GM19351 (cell line): ENCODE data around the gene BLVRB.
A peak's percentile ranks its signal among the peaks of the same experiment; 100 is the strongest.
"Not testable (repeated sequence)": the region's sequence is repeated elsewhere in the genome, so short reads cannot be mapped to it uniquely, and the experiment has no call there.

ENCODE experiments used
- ATAC-seq: cut with Tn5 transposase; IDR thresholded peaks from one replicate; pipeline ENCODE4 v1.9.1; 2021; ENCODE audit warnings: mild to moderate bottlenecking, moderate library complexity; ENCODE audit not compliant: unreplicated experiment

BLVRB gene

DNA sequence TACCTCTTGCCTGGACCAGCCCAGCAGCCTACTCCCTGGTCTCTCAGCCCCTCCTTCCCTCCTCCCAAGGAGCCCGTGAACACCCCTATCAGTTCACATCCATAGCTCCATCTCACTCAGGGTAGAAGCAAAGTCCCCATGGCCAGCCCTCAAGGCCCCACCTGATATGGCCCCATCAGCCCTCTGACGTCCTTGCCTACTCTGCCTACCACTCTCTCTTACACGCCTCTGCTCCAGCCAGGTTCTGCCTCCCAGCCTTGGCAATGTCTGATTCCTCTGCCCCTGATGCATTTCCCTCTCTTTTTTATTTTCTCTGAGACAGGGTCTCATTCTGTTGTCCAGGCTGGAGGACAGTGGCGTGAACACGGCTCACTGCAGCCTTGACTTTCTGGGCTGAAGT is 13.5 kb downstream of the BLVRB start:
- ATAC-seq, result no peak

DNA sequence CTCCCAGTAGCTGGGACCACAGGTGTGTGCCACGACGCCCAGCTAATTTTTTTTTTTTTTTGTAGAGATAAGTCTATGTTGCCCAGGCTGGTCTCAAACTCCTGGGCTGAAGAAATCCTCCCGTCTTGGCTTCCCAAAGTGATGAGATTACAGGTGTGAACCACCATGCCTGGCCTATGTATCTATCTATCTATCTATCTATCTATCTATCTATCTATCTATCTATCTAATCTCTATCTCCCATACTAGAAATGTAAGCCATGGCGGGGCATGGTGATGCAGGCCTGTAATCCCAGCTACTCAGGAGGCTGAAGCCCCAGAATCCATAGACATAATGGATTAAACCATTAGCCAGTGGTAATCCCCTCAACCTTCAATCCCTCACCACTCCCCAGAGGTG is 14.9 kb downstream of the BLVRB start:
- ATAC-seq, result no peak

- ATAC-seq, result no peak
These were observed 16.0 kb downstream of the BLVRB start for GRCh38 chr19:40449506-40449905.

DNA sequence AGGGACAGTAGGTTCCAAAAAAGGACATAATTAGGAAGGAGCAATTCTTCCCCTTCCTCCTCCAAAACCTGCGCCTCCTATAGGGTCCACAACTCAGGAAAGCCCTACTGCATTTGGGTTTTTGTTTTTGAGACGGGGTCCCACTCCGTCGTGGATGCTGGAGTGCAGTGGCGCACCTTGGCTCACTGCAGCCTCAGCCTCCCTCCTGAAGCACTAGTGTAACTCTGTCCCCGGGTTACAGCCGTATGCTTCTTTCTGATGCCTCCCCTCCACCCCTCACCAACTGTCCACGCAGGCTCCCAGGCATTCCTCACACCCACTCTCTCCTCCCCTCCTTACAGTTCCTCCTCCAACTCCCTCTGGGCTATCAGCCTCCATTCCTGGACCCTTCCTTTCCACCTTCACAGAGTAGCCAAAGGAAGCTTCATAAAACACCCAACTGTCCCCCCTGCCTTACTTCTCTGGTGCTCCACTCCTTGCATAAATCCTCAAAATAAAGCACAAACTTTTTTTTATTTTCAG is 19.2 kb downstream of the BLVRB start:
- ATAC-seq, result no peak

DNA sequence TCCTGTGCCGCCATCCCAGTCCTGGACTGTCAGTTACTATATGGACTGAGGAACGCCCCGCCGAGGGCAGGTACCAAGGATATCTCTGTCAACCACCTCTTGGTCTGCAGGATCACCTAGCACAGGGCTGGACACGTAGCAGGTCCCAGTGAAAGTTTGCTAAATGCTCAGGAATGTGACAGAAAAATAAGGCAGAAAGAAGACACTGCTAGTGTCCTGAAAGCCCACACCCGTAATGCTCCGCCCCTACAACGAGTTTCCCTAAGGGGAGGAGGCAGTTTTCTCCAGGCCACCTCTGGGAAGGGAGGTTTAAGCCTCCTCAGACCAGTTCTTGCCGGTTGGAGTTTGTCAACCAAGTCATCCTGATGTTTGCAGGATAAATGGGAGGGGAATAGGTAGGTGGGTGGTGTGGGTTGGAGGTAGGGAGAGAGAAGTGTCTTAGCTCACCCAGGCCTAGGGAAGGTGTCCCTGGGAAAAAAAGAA is 19.7 kb downstream of the BLVRB start:
- ATAC-seq, result no peak

DNA sequence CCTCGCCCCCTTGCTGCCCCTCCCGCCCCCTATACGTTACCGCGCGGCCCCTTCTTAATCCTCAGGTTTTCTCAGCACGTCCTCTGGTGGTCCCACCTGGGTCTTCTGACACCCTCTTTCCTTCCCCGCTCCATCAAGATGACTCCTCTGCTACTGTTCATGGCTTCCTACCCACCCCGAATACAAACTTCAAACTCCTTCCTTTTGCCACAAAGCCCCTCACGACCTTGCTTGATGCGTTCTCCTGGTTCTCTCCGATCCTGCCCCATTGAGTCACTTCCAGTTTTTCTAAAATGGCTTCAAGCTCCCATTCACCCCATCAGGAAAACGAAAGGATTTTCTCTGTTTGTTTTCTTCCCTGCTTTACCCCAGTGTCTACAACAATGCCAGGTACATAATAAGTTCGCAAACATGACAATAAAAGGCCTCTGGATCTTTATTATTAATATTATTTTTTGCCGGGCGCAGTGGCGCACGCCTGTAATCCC is 20.7 kb downstream of the BLVRB start:
- no peak for ATAC-seq

DNA sequence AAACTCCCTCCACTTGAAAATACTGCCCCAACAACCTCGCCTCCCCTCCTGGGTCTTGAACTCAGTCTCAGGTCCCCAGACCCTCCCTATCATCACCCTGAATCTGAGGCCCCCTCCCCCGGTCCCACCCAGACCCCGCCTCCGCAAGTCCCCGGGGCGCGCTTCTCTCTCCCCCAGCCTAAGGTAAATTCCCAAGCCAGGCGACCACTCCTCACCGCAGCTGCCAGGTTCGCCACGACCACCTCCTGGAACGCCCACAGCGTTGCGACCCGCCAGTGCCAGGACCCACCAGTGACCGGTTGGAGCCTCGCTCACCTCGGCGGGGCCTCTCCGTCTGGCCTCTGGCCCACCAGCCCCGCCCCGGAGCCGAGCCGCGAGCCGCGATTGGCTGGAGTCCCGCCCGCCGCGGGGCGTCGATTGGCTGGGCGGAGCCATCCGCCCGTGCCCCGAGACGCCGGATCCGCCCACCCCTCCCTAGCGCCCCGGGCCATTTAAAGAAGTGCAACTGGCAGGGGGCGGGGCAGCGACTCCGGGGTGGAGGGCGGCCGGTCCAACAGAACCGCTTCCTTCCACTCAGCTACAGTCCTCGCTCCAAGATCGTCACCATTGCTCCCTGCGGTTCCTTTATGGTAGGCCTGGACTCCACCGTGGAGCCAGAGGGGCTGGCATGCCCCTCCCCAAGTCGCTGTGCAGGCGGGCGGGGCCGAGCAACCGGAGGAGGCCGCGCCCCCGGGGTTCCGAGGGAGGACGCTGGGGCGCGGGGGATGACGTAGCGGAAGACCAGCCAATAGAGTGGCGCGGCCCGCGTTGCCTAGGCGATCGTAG is 21.3 kb downstream of the BLVRB start, which contains the start of gene SERTAD3:
Gene SERTAD3 (minus strand): TSS at position 336 of the 825 bp plus-strand sequence. CDS start 2,255 bp downstream, outside the sequence.
- peak; percentile 62 for ATAC-seq

GRCh38 chr19:40443131-40443999 is 22.2 kb downstream of the BLVRB start:
- ATAC-seq, result peak; percentile 69

DNA sequence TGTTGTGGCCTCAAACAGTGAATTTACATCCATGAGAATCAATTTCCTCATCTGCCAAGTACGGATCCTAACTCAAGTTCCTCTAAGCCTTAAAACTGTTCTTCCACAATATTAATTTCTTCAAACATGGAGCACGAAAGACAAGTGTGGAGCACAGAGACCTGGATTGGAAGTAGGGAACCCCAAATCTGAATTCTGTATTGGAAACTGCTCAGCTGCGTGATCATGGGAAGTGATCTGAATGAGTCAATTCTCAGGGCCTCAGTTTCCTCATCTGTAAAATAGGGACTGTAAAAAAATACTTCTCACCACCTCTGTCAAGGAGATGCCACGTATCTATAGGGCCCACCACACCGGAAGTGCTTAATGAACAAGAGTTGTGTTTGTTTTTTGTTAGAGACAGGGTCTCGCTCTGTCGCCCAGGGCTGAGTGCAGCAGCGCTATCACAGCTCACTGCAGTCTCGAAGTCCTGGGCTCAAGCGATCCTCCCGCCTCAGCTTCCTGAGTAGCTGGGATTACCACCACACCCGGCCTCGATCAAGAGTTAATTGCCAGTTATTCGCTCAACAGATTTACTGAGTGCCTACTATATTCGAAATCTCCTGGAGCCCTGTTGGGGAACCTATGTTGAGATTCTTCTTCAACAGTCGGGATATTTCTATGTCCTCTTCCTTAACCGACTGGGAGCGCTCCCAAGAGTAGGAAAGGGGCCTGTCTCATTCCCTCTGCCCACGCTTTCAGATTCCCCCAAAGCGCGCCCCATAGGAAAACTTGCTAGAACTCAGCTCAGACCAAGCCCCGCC is 23.0 kb downstream of the BLVRB start:
- no peak for ATAC-seq

DNA sequence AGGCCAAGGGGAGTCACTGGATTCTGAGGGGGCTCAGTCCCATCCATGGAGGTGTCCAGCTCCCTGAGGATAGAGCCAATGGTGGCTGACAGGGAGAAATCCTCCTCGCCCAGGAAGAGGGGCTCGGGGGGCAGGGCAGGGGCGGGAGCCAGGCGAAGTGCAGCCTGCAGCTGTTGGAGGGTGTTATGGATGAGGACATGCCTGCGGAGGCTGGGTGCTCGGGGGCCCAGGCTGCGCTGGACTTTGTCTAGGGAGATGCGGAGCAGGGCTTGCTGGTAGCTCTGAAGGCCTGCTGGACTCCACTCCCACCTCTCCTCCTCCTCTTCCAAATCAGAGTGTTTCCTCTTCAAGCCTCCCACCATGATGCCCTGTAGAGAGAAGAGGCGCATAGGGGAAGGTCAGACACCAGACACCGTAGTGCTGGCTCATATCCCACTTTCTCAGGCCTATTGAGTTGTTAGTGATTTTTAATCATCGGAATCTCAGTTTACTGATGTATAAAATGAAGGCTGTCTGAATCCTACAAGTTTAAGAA is 23.8 kb downstream of the BLVRB start:
- no peak for ATAC-seq

DNA sequence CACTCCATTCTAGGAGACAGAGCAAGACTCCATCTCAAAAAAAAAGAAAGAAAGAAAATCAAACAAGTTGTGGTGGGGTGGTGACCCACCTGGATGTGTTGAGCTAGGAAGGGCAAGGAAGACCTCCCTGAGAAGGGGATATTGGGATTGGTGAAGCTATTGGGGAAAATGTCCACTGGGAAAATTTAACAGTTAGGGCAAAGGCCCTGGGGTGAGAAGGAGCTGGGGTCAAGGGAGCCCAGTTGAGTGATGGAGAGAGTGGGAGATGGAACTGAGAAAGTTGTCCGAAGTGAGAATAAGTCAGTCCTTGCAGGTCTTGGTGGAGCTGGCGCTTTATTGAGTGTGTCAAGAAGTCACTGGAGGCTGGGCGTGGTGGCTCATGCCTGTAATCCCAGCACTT is 27.3 kb downstream of the BLVRB start:
- no peak for ATAC-seq

DNA sequence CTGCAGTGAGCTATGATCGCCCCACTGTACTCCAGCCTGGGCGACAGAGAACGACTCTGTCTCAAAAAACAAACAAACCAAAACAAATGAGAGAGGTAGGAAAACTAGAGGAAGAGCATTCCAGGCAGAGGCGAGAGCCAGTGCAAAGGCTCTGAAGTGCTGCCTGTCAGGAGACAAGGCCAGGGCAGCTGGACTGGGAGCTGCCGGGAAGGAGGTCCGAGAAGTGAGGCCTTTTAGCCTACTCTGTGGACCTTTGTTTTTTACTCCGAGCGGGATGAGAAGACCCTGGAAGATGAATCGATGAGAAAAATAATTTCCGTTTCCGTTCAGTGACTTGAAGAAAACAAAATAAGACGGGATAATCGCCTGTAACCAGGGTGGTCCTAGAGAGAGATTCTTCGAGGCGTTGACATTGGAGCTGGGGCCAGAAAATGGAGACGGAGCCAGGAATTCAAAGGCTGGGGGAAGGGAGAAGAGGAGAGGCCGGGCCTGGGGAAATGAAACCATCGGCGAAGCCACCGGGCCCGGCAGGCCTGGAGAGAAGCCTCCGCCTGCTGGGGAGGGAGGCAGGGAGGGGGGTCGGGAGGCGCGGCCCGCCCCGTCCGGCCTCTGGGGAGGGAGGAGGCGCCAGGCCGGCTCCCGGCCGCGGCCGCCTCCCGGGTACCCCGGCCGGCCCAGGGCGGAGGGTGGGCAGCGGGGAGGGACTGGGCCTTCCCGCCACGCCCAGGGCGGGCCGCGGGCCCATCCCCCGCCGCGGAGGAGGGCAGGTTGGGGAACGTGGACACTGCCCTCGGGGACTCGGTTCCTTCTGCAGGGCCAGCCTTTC is 31.9 kb downstream of the BLVRB start:
- ATAC-seq, result no peak

- ATAC-seq, result not testable (repeated sequence)
These were observed 32.8 kb downstream of the BLVRB start for GRCh38 chr19:40432760-40433159.

DNA sequence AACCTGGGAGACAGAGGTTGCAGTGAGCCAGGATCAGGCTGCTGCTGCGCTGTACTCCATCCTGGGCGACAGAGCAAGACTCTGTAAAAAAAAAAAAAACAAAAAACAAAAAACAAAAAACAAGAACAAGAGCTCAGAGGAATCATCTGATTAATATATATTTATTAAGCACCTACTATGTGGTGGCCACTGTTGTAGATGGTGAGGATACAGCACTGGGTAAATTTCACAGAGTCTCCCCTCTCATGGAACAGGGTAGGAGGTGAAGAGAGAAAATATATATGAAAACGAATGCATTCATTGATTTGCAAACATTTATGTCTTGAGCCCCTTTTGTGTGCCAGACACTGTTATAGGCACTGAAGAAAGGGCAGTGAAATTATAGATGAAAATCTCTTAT is 33.8 kb downstream of the BLVRB start:
- no peak for ATAC-seq

DNA sequence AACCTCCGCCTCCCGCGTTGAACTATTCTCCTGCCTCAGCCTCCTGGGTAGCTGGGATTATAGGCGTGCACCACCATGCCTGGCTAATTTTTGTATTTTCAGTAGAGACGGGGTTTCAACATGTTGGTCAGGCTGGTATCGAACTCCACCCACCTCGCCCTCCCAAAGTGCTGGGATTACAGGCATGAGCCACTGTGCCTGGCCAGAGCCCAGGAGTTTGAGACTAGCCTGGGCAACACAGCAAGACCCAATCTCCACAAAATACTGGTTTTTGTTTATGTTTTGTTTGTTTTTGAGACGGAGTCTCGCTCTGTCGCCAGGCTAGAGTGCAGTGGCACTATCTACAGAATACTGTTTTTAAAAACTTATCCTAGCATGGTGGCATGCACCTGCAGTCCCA is 35.3 kb downstream of the BLVRB start:
- not testable (repeated sequence) for ATAC-seq

DNA sequence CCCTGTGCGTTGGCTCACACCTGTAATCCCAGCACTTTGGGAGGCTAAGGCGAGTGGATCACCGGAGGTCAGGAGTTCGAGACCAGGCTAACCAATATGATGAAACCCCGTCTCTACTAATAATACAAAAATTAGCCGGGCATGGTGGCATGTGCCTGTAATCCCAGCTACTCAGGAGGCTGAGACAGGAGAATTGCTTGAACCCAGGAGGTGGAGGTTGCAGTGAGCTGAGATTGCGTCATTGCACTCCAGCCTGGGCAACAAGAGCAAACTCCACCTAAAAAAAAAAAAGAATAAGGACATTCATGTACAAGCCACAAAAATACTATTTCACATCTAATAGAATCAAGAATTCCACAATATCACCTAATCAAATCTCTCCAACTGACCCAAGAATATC is 37.3 kb downstream of the BLVRB start:
- not testable (repeated sequence) for ATAC-seq

DNA sequence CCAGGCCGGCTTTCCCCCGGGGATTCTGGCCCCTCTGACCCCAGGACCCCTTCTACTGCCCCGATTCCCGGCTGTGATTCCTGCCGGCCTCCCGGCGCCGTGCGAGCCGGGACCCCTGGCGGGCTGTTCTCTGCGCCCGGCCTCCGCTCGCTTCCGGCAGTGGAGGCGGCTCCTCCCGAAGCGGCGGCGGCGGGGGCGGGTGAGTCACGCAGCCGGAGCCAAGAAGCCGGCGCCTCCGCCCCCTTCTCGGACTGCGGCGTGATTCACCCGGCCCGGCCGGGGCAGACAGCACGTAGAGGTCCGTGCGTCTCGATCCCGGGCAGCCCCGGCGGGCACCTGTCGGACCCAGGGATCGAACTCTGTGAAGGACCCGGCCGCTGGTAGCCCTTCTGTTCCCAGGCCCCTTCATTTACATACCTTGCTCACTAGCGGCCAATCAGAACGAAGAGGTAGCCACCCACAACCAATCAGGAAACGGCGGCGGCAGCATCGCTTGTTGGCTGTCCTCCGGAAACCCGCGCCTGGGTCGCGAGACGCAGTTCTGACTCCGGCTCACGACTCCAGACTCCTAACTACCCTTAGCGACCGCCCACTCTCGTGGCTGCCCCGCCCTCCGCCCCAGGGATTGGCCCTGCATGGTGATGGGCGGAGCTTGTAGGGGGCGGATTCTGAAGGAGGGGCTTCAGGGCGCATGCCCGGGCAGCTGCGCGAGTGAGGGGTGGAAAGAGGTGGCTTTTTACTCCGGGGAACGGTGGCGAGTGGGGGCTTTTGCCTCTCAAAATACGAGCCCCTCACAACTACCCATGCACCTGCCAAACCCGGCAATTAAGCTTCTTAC is 39.9 kb downstream of the BLVRB start, which contains the start of gene SERTAD1:
Gene SERTAD1 (minus strand): TSS at position 543 of the 838 bp plus-strand sequence. CDS start 2,446 bp downstream, outside the sequence.
- ATAC-seq, result peak; percentile 83
